CD4-positive, alpha-beta T cell treated with Interleukin-15 for 4 hours (primary cell): ENCODE data around the gene GALNS.

Experiments
- DNase-seq: peaks from one replicate; pipeline ENCODE4 v3.0.0-alpha.2; 2020; ENCODE audit warnings: low spot score

Gene GALNS

DNA sequence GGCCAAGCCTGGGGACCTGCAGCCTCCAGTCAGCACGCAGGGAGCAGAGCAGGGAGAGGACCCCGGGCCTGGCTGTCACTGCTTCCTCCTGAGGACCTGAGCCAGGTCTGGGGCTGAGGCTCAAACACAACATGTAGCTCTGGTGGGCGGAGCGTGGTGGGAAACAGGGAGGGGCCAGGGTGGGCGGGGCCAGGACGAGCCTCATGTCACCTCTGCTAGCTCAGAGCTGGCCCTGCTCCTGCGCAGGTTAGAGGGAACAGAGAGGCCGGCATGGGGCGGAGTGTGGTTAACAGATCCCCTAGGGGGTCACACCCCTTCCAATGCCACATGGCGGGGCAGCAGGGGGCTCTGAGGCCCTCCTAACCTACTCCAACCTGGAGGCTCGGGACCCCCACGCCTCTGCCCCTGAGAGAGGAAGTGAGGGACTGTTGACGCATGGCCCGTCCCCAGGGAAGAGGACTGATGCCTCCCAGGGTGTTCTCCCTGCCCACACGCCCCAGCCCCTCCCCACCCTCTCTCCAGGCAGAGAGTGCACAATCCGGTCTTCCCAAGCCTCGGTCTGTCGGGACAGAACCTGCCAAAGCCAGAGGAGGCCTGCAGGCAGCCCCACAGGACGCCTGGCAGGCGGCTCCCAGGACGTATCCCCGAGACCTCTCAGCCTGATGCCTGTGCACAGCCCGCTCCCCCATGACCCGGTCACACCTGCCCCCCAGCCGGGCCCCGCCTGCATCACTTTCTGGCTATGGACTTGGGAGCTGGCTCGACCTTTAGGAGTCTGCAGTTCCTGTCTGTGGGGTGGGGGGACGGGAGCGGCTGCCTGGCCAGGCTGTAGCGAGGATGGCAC lies 86.9 kb downstream of the GALNS start:
- DNase-seq: no peak

DNA sequence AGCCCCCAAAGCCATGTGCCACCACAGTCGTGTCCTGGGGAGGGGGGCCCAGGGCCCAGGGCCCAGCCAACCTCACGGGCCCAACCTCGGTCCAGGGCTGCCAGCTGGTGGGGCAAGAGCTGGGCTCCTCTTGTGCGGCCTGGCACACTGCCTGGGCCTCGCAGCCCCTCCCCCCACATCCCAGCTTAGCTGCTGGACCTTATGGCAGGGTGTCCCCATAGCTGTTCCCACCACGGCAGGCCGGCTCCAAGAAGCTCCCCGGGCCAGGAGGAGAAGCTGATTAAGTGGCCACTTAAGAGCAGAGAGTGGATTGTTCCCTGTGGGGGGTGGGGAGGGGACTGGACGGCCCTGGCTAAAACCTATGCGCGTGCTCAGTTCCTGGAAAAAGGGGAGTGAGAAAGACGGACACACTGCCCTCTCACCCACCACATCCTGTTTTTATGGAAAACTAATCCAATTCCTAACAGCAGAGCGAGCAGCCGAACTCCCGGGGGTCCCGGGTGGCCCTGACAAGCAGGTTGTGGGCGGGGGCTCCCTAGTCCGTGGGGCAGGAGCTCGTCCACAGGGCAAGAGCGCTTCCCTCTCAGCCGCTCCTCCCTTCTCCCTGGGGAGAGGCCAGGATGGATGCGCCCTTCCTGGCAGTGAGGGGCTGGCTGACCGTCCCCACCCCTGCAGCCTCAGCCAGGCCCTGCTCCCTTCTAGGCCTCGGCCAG lies 88.5 kb downstream of the GALNS start:
- no peak for DNase-seq

DNA sequence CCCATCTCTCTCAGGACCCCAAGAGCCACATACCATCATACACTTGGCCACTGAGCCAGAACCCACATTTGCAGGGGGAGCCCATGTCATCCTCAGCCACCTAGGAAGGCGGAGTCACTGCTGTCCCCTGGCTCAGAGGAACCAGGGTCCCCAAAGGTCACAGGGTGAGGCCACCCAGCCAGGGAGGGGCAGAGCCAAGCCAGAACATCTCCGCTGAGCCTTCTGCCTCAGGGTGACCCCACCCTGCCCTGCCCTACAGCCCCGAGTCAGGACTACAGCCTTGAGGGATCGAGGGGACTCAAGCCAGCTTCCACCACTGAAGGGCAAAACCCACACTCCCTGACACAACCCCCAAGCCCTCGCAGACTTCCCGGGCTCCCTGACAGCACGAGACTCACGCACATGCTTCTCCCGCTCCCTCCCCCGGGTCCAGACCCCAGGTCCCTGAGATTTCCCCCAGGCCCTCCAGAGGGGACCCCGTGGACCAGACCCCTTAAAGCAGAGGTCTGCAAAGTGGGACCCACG lies 89.1 kb downstream of the GALNS start:
- DNase-seq: no peak

DNA sequence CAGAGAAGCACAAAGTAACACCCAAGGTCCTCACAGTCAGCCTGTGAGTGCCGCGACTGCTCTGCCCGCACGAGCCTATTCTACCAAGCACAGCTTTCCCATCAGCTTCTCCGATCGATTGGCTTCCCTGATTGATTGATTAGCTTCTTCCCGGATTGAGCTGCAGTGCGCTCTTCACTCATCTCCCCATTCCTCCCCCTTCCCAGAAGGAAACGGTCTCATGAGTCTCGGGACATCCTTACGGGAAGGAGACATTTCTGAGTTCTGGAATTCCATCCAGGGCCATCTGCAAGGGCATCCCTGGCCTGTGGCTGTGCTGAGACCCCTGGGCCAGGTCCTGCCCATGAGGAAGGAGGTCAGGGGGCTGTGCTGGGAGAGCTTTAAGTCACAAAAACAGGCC lies 89.8 kb downstream of the GALNS start:
- no peak for DNase-seq

DNA sequence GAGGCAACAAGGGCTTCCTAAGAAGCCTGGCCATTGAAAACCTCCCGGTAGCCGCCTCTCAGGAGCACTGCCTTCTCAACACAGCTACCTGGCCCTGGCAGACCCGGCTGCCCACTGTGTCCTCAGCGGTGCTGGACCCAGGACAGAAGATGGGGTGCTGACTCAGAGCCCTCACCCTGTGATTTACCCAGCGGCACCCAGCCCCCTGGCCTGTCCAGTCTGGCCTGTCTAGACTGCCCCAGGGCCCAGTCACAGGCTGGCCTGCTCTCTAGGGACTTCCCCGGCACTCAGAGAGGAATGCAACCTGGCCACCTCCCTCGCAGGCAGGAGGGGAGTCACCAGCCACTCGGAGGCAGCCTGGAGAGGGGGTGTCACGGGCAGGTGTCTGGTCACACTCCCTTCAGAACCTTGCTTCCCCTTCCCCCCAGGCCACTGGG lies 91.8 kb downstream of the GALNS start:
- no peak for DNase-seq

DNA sequence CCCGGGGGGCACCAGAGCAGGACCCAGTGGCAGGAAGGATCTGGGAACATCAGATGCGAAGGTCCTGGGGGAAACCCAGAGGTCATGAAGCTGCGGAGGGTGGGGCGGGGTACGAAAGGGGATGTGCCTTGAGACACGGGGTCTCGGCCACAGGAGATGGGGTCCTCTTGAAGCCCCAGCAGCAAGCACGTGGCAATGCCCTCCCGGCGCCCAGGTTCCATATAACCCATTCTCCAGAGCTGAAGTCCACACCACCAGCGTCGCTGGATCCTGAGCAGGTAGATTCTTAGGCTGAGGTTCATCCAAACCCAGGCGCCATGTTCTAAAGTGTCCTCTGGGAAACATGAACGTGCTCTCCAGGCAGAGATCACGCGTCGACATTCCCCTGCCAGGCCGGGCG lies 92.7 kb downstream of the GALNS start:
- no peak for DNase-seq
